Esophagus (tissue), 2 donors: ENCODE data around the gene PUSL1. TPM values are rescaled to one million over a fixed set of nuclear protein-coding genes. Genes with fewer than 3 reads are reported as not detected.

ENCODE experiments used
- H3K27ac ChIP-seq, 2 donors: one replicate each; pipeline ENCODE4 v1.5.1; 2013; ENCODE audit warnings: low read depth in 2 of 2, mild to moderate bottlenecking in 2 of 2, inconsistent platforms in 1 of 2, low read length in 1 of 2, moderate library complexity in 1 of 2
- H3K27me3 ChIP-seq, 2 donors: one replicate each; pipeline ENCODE4 v1.6.1; 2013; ENCODE audit warnings: low read length in 2 of 2, control low read depth in 1 of 2, mild to moderate bottlenecking in 1 of 2; ENCODE audit not compliant: insufficient read depth in 2 of 2, control insufficient read depth in 1 of 2
- H3K36me3 ChIP-seq, 2 donors: one replicate each; pipeline ENCODE4 v1.6.1; 2013; ENCODE audit warnings: low read length in 1 of 2; ENCODE audit not compliant: control insufficient read depth in 2 of 2, insufficient read depth in 2 of 2
- H3K4me1 ChIP-seq, 2 donors: one replicate each; pipeline ENCODE4 v1.6.1; 2013; ENCODE audit warnings: low read length in 1 of 2; ENCODE audit not compliant: control insufficient read depth in 2 of 2, insufficient read depth in 2 of 2
- H3K4me3 ChIP-seq, 2 donors: one replicate each; pipeline ENCODE4 v1.5.1; 2013; ENCODE audit warnings: low read length in 2 of 2, mild to moderate bottlenecking in 2 of 2, low read depth in 1 of 2, moderate library complexity in 1 of 2
- H3K9me3 ChIP-seq, 2 donors: one replicate each; pipeline ENCODE4 v1.6.1; 2013; ENCODE audit warnings: mild to moderate bottlenecking in 2 of 2, low read depth in 1 of 2, low read length in 1 of 2, moderate library complexity in 1 of 2; ENCODE audit not compliant: control insufficient read depth in 2 of 2, insufficient read depth in 1 of 2
- WGBS, 2 donors: extraction: QIAGEN DNeasy Blood & Tissue Kit; methylation state at CpG; one replicate each; pipeline ENCODE4 v1.1.7; 2013; 5-methylcytosine and 5-hydroxymethylcytosine counted together
- polyA plus RNA-seq, 2 donors: library from polyadenylated mRNA; stranded (reverse); fragments of 200-250 nt; gene quantifications; one replicate each; pipeline ENCODE4 v1.2.3, GENCODE V29; 2013
- donor health status: healthy with polysubstance abuse.
- donor health status: Bipolar disorder and iron deficiency.

Gene PUSL1
- polyA plus RNA-seq, 2 donors = 24.4 to 24.8 TPM

GRCh38 chr1:1348420-1349255 lies 40.2 kb downstream of the PUSL1 start:
- peak overlapping the region; percentile 88 to 97 for H3K27ac ChIP-seq
- no peaks in the 10 kb centered on the region for H3K9me3 ChIP-seq
- H3K4me1 ChIP-seq = peaks cover 24 to 45% of the 10 kb centered on the region in 2 donors
- 1% methylated on average over 81 to 109 of the region's 109 CpGs for WGBS, 2 donors
- peaks cover 0 to 3% of the 10 kb centered on the region in 2 donors for H3K27me3 ChIP-seq
- peak overlapping the region; percentile 85 to 96 for H3K4me3 ChIP-seq
- peaks cover 0 to 6% of the 10 kb centered on the region in 2 donors for H3K36me3 ChIP-seq

- 1% methylated on average over 86 to 121 of the region's 122 CpGs for WGBS, 2 donors
- Histone ChIP-seq H3K27ac (peak within 1 kb of the TSS; percentile 88 to 97), H3K9me3 (no peaks in the 10 kb centered on the region), H3K27me3 (peaks cover 0 to 3% of the 10 kb centered on the region in 2 donors), H3K4me3 (peak within 1 kb of the TSS; percentile 85 to 96), H3K36me3 (peaks cover 0 to 1% of the 10 kb centered on the region in 2 donors), H3K4me1 (peaks cover 29 to 44% of the 10 kb centered on the region in 2 donors)
Observed at GRCh38 chr1:1349256-1350012, 41.0 kb downstream of the PUSL1 start, which contains the start of gene DVL1. DVL1 (minus strand) TSS chr1:1349418; CDS start chr1:1349065, 353 bp downstream.

- WGBS, 2 donors = 50 to 58% methylated on average over 24 to 29 of the region's 29 CpGs
- Histone ChIP-seq H3K4me3 (no peak overlapping the region), H3K27ac (peak overlapping the region in 1 of 2 donors; percentile 42), H3K36me3 (no peaks in the 10 kb centered on the region), H3K27me3 (peaks cover 0 to 3% of the 10 kb centered on the region in 2 donors), H3K4me1 (peaks cover 13 to 24% of the 10 kb centered on the region in 2 donors), H3K9me3 (no peaks in the 10 kb centered on the region)
Observed at GRCh38 chr1:1351511-1352427, 43.4 kb downstream of the PUSL1 start.

GRCh38 chr1:1352786-1353388 lies 44.5 kb downstream of the PUSL1 start:
- no peak overlapping the region for H3K4me3 ChIP-seq
- no peaks in the 10 kb centered on the region for H3K9me3 ChIP-seq
- H3K4me1 ChIP-seq = peaks cover 12 to 19% of the 10 kb centered on the region in 2 donors
- H3K27ac ChIP-seq = no peak overlapping the region
- H3K36me3 ChIP-seq = no peaks in the 10 kb centered on the region
- H3K27me3 ChIP-seq = peaks cover 0 to 3% of the 10 kb centered on the region in 2 donors
- 20 to 23% methylated on average over 4 to 5 of the region's 5 CpGs for WGBS, 2 donors

- Histone ChIP-seq H3K4me3 (no peak overlapping the region), H3K4me1 (peaks cover 9 to 21% of the 10 kb centered on the region in 2 donors), H3K27ac (no peak overlapping the region), H3K27me3 (peaks cover 0 to 3% of the 10 kb centered on the region in 2 donors), H3K9me3 (no peaks in the 10 kb centered on the region), H3K36me3 (no peaks in the 10 kb centered on the region)
- WGBS, 2 donors = 17 to 28% methylated on average over 28 of the region's 28 CpGs
Observed at GRCh38 chr1:1353389-1354151, 45.2 kb downstream of the PUSL1 start.

GRCh38 chr1:1354271-1355247 lies 46.2 kb downstream of the PUSL1 start:
- H3K36me3 ChIP-seq = no peaks in the 10 kb centered on the region
- H3K9me3 ChIP-seq = no peaks in the 10 kb centered on the region
- WGBS, 2 donors = 36 to 37% methylated on average over 77 to 116 of the region's 116 CpGs
- H3K27me3 ChIP-seq = peaks cover 0 to 3% of the 10 kb centered on the region in 2 donors
- H3K4me1 ChIP-seq = peaks cover 9 to 24% of the 10 kb centered on the region in 2 donors
- H3K4me3 ChIP-seq = no peak overlapping the region
- H3K27ac ChIP-seq = no peak overlapping the region

- peaks cover 9 to 24% of the 10 kb centered on the region in 2 donors for H3K4me1 ChIP-seq
- no peak overlapping the region for H3K27ac ChIP-seq
- 5 to 7% methylated on average over 34 to 52 of the region's 52 CpGs for WGBS, 2 donors
- no peaks in the 10 kb centered on the region for H3K9me3 ChIP-seq
- no peaks in the 10 kb centered on the region for H3K36me3 ChIP-seq
- no peak overlapping the region for H3K4me3 ChIP-seq
- H3K27me3 ChIP-seq = peaks cover 0 to 3% of the 10 kb centered on the region in 2 donors
Observed at GRCh38 chr1:1355416-1355815, 47.0 kb downstream of the PUSL1 start.
